IMR-90 (cell line): Measurements from ENCODE around the gene ASB16. TPM values are rescaled to one million over a fixed set of nuclear protein-coding genes. Genes with fewer than 3 reads are reported as not detected.

ENCODE experiments used
- ATAC-seq: fragments of 200-7000 bp; cut with Tn5 transposase; 2 replicates; pipeline ENCODE4 v1.9.1; 2020; ENCODE audit warnings: low read depth, mild to moderate bottlenecking, moderate library complexity
- BruUV-seq: library from RNA; stranded (reverse); fragments of 400-500 nt; replicated peaks from 2 replicates; lab custom pipeline; 2021; lab: Mats Ljungman, UMichigan
- CTCF ChIA-PET: fragments of 300-600 bp; formaldehyde crosslinking; extraction: SDS; loops from one replicate; lab custom pipeline; 2021; ENCODE audit warnings: antibody characterized with exemption; lab: Yijun Ruan, JAX
- POLR2A ChIA-PET: fragments of 300-600 bp; sonication (Branson Sonifier 250); formaldehyde crosslinking; loops from one replicate; lab custom pipeline; 2022; ENCODE audit warnings: antibody characterized with exemption; ENCODE audit not compliant: unreplicated experiment; lab: Charles Lee
- DNase-seq: peaks from one replicate; pipeline ENCODE4 v3.0.0; 2013
- H2AFZ ChIP-seq: replicated peaks from 2 replicates; pipeline ENCODE3; 2013; ENCODE audit warnings: low read length, mild to moderate bottlenecking; ENCODE audit not compliant: poor library complexity
- H2AK5ac ChIP-seq: 2 replicates; pipeline ENCODE4 v1.6.1; 2013; ENCODE audit warnings: low read depth, low read length, inconsistent platforms
- H2AK9ac ChIP-seq: replicated peaks from 2 replicates; pipeline ENCODE3; 2013; ENCODE audit warnings: mild to moderate bottlenecking, low read depth, low read length, moderate library complexity; ENCODE audit not compliant: poor library complexity
- H2BK120ac ChIP-seq: 2 replicates; pipeline ENCODE4 v1.6.1; 2013; ENCODE audit warnings: low read depth, low read length, inconsistent platforms
- H2BK15ac ChIP-seq: 3 replicates; pipeline ENCODE4 v1.6.1; 2013; ENCODE audit warnings: low read depth, low read length, inconsistent platforms
- H2BK20ac ChIP-seq: 2 replicates; pipeline ENCODE4 v1.6.1; 2013; ENCODE audit warnings: low read depth, mild to moderate bottlenecking, inconsistent platforms, low read length, moderate library complexity
- H2BK5ac ChIP-seq: 2 replicates; pipeline ENCODE4 v1.6.1; 2013; ENCODE audit warnings: mild to moderate bottlenecking, low read depth, low read length, inconsistent platforms; ENCODE audit not compliant: poor library complexity, severe bottlenecking
- H3K14ac ChIP-seq: replicated peaks from 2 replicates; pipeline ENCODE4 v1.6.1; 2013; ENCODE audit warnings: low read depth, low read length, inconsistent platforms
- H3K18ac ChIP-seq: 2 replicates; pipeline ENCODE4 v1.6.1; 2013; ENCODE audit warnings: low read depth, low read length, control low read depth
- H3K23ac ChIP-seq: 2 replicates; pipeline ENCODE4 v1.6.1; 2013; ENCODE audit warnings: low read depth, low read length, inconsistent platforms
- H3K27ac ChIP-seq: 2 replicates; pipeline ENCODE4 v1.5.1; 2013; ENCODE audit warnings: mild to moderate bottlenecking, control low read depth, low read length; ENCODE audit not compliant: insufficient read depth
- H3K27me3 ChIP-seq: 2 replicates; pipeline ENCODE4 v1.6.1; 2013; ENCODE audit warnings: low read length; ENCODE audit not compliant: control insufficient read depth, insufficient read depth
- H3K36me3 ChIP-seq: 2 replicates; pipeline ENCODE4 v1.6.1; 2013; ENCODE audit warnings: low read length, mixed read lengths; ENCODE audit not compliant: control insufficient read depth, insufficient read depth
- H3K4ac ChIP-seq: 2 replicates; pipeline ENCODE4 v1.6.1; 2013; ENCODE audit warnings: low read depth, low read length, inconsistent platforms
- H3K4me1 ChIP-seq: 2 replicates; pipeline ENCODE4 v1.6.1; 2013; ENCODE audit warnings: low read length, mixed read lengths; ENCODE audit not compliant: control insufficient read depth, insufficient read depth
- H3K4me2 ChIP-seq: 2 replicates; pipeline ENCODE4 v1.6.1; 2013; ENCODE audit warnings: low read depth, mild to moderate bottlenecking, control low read depth, low read length, moderate library complexity
- H3K4me3 ChIP-seq: 2 replicates; pipeline ENCODE4 v1.5.1; 2013; ENCODE audit warnings: low read depth, mild to moderate bottlenecking, control low read depth, low read length, moderate library complexity; ENCODE audit not compliant: insufficient read depth
- H3K56ac ChIP-seq: 2 replicates; pipeline ENCODE4 v1.6.1; 2013; ENCODE audit warnings: low read length, inconsistent platforms; ENCODE audit not compliant: insufficient read depth; ENCODE audit errors: extremely low read depth
- H3K79me1 ChIP-seq, 2 experiments: 2 replicates each; pipeline ENCODE4 v1.6.1; 2013; ENCODE audit warnings: low read length in 2 of 2, inconsistent platforms in 1 of 2, low read depth in 1 of 2
- H3K9ac ChIP-seq: 2 replicates; pipeline ENCODE4 v1.6.1; 2013; ENCODE audit warnings: low read depth, low read length, control low read depth
- H3K9me1 ChIP-seq: 2 replicates; pipeline ENCODE4 v1.6.1; 2013; ENCODE audit warnings: low read length, inconsistent platforms; ENCODE audit not compliant: insufficient read depth
- H3K9me3 ChIP-seq: 2 replicates; pipeline ENCODE4 v1.6.1; 2013; ENCODE audit warnings: low read length; ENCODE audit not compliant: control insufficient read depth, insufficient read depth
- H4K20me1 ChIP-seq: 2 replicates; pipeline ENCODE4 v1.6.1; 2013; ENCODE audit warnings: low read length, inconsistent platforms; ENCODE audit not compliant: insufficient read depth
- H4K5ac ChIP-seq: 2 replicates; pipeline ENCODE4 v1.6.1; 2013; ENCODE audit warnings: mild to moderate bottlenecking, low read depth, low read length, control low read depth
- H4K8ac ChIP-seq, 2 experiments: 2 replicates each; pipeline ENCODE4 v1.6.1; 2013; ENCODE audit warnings: low read depth in 2 of 2, low read length in 2 of 2, control low read depth in 1 of 2, inconsistent platforms in 1 of 2
- H4K91ac ChIP-seq: 2 replicates; pipeline ENCODE4 v1.6.1; 2013; ENCODE audit warnings: low read depth, low read length, inconsistent platforms; ENCODE audit not compliant: insufficient read depth
- MAFK ChIP-seq: IDR thresholded peaks from 2 replicates; pipeline ENCODE4 v1.6.1; 2012; ENCODE audit warnings: low read depth, low read length, improper control_type of control experiment
- POLR2A ChIP-seq: IDR thresholded peaks from 2 replicates; pipeline ENCODE4 v1.6.1; 2012; ENCODE audit warnings: mild to moderate bottlenecking, low read depth, low read length
- WGBS, 2 experiments: methylation state at CpG; one replicate each; pipeline versions ENCODE4 v1.1.5 to v1.1.7; 2013; ENCODE audit warnings: missing lambda C conversion rate in 2 of 2; ENCODE audit not compliant: insufficient read length in 1 of 2; ENCODE audit errors: extremely low coverage in 2 of 2; 5-methylcytosine and 5-hydroxymethylcytosine counted together
- dilution Hi-C: fragments of 300-500 bp; cut with HindIII; formaldehyde crosslinking; loops from one replicate; pipeline ENCODE4 v1.14.3; 2018; ENCODE audit warnings: low sequenced_read_pairs; ENCODE audit not compliant: unreplicated experiment
- in situ Hi-C: fragments of 300-500 bp; cut with MboI; formaldehyde crosslinking; loops from 3 replicates; pipeline ENCODE4 v1.14.3; 2019; ENCODE audit warnings: low sequenced_read_pairs, inconsistent platforms, mixed read lengths
- intact Hi-C: fragments of 100-400 bp; cut with micrococcal nuclease; formaldehyde crosslinking; loops from 2 replicates; pipeline ENCODE4 v1.10.0; 2022
- polyA plus RNA-seq, 3 experiments: library from polyadenylated mRNA; depleted of rRNA; stranded (reverse); fragments of >200 nt; gene quantifications; 2 replicates each; pipeline ENCODE4 v1.2.3, GENCODE V29; 2012; ENCODE audit warnings: low replicate concordance in 1 of 3
- total RNA-seq: library from RNA; depleted of rRNA; stranded (reverse); fragments of >200 nt; gene quantifications from 2 replicates; pipeline ENCODE4 v1.2.3, GENCODE V29; 2012

ASB16 gene
- total and polyA plus RNA-seq, 2 of the 4 experiments (the other 2 are of a cell fraction) = 0.05 TPM; not detected in 1

DNA sequence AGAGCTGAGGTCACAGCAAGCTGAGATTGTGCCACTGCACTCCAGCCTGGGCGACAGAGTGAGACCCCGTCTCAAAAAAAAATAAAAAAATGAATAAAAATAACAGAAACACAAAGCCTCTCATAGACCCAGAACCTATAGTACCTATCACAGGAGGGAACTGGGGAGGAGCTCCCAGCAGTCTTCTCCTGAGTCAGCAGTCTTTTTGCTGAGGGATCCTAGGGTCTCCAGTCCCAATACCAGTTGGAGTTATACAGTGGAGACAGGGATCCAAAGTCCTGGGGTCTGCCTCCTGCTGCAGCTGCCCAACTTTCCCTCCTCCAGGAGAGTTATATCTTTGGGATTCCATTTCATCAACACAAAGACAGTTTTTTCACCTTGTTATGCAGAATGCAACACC lies 12.5 kb downstream of the ASB16 start:
- no peak overlapping the region for H2AK5ac ChIP-seq
- BruUV-seq = no TSS peak
- H2BK15ac ChIP-seq = no peak overlapping the region
- 0 out of 2 replicates have a peak, but pooled peaks cover 4% of the 10 kb centered on the region for H3K9me1 ChIP-seq
- H2BK5ac ChIP-seq = no peak overlapping the region
- H4K20me1 ChIP-seq = peaks cover 10% of the 10 kb centered on the region
- H3K56ac ChIP-seq = no peak overlapping the region
- H3K27ac ChIP-seq = no peak overlapping the region
- no peak overlapping the region for H3K4me2 ChIP-seq
- no peak overlapping the region for H2BK20ac ChIP-seq
- dilution Hi-C loops (no loop called here), in situ Hi-C loops (no loop called here), intact Hi-C loops (no loop called here)
- H4K8ac ChIP-seq = no peak overlapping the region
- H3K4me1 ChIP-seq = no peaks in the 10 kb centered on the region; the same call in 1 of the 2 replicates
- POLR2A ChIA-PET = no interaction called here
- peaks cover 23 to 63% of the 10 kb centered on the region in 2 experiments for H3K79me1 ChIP-seq
- CTCF ChIA-PET = interaction anchor here (1.1 kb wide), 1 partner anchor 27 kb away, joined by 4 read pairs; no protein-coding TSS in a partner anchor
- no peak overlapping the region for H2BK120ac ChIP-seq
- H2AK9ac ChIP-seq = no peak overlapping the region
- H4K91ac ChIP-seq = no peak overlapping the region
- no peak overlapping the region for H2AFZ ChIP-seq
- H3K18ac ChIP-seq = no peak overlapping the region
- H4K5ac ChIP-seq = no peak overlapping the region
- TF ChIP-seq POLR2A (no peak), MAFK (peak; percentile 58)
- no peak overlapping the region for H3K9ac ChIP-seq
- ATAC-seq = no peak
- no CpG with 5 or more reads among the region's 2 CpGs for WGBS, 2 experiments
- peaks cover 16% of the 10 kb centered on the region for H3K36me3 ChIP-seq
- DNase-seq = no peak
- no peaks in the 10 kb centered on the region for H3K9me3 ChIP-seq
- H3K4me3 ChIP-seq = no peak overlapping the region
- H3K27me3 ChIP-seq = no peaks in the 10 kb centered on the region
- H3K23ac ChIP-seq = no peak overlapping the region
- H3K4ac ChIP-seq = no peak overlapping the region
- H3K14ac ChIP-seq = no peak overlapping the region
